Caco-2 (cell line): ENCODE measurements around the gene CCL18. TPM values are rescaled to one million over a fixed set of nuclear protein-coding genes. Genes with fewer than 3 reads are reported as not detected.
"Not testable (repeated sequence)": the region's sequence is repeated elsewhere in the genome, so short reads cannot be mapped to it uniquely, and the experiment has no call there.

Experiments used
- BruUV-seq: library from RNA; stranded (reverse); fragments of 400-500 nt; replicated peaks from 2 replicates; lab custom pipeline; 2021; lab: Mats Ljungman, UMichigan
- CTCF ChIA-PET: fragments of 300-600 bp; sonication (Branson Sonifier 250); formaldehyde crosslinking; loops from one replicate; lab custom pipeline; 2022; ENCODE audit warnings: antibody characterized with exemption; lab: Charles Lee
- POLR2A ChIA-PET: fragments of 300-600 bp; sonication (Branson Sonifier 250); formaldehyde crosslinking; loops from one replicate; lab custom pipeline; 2022; ENCODE audit warnings: antibody characterized with exemption; lab: Charles Lee
- DNase-seq, 2 experiments: peaks; one replicate each; pipeline versions ENCODE4 v3.0.0 to v3.0.0-alpha.2; 2020 to 2022
- H3K27me3 ChIP-seq: replicated peaks from 2 replicates; pipeline ENCODE4 v1.6.0; 2011; ENCODE audit warnings: low read length; ENCODE audit not compliant: control insufficient read depth, insufficient read depth
- H3K36me3 ChIP-seq: 2 replicates; pipeline ENCODE4 v1.5.1; 2011; ENCODE audit warnings: low read length; ENCODE audit not compliant: control insufficient read depth, insufficient read depth
- H3K4me1 ChIP-seq: fragments of 250-450 bp; sonication (Bioruptor Pico); 2 replicates; pipeline ENCODE4 v1.5.1; 2020; ENCODE audit warnings: mild to moderate bottlenecking
- H3K4me3 ChIP-seq: 2 replicates; pipeline ENCODE4 v1.5.1; 2011; ENCODE audit warnings: low read depth, mild to moderate bottlenecking, control low read depth, low read length
- H3K9me3 ChIP-seq: fragments of 250-450 bp; sonication (Bioruptor Pico); 2 replicates; pipeline ENCODE4 v1.5.1; 2020; ENCODE audit warnings: mild to moderate bottlenecking, moderate library complexity
- H3K27ac Mint-ChIP-seq: one replicate; pipeline ENCODE4 v1.8.0; 2022; ENCODE audit warnings: mixed read lengths; ENCODE audit not compliant: unreplicated experiment
- H3K27me3 Mint-ChIP-seq: one replicate; pipeline ENCODE4 v1.8.0; 2022; ENCODE audit warnings: mixed read lengths; ENCODE audit not compliant: insufficient read depth, unreplicated experiment
- H3K36me3 Mint-ChIP-seq: one replicate; pipeline ENCODE4 v1.8.0; 2022; ENCODE audit warnings: mild to moderate bottlenecking, mixed read lengths; ENCODE audit not compliant: insufficient read depth, unreplicated experiment
- H3K4me1 Mint-ChIP-seq: one replicate; pipeline ENCODE4 v1.8.0; 2022; ENCODE audit warnings: low read depth, mixed read lengths; ENCODE audit not compliant: unreplicated experiment
- H3K4me3 Mint-ChIP-seq: one replicate; pipeline ENCODE4 v1.8.0; 2022; ENCODE audit warnings: mild to moderate bottlenecking, moderate library complexity, mixed read lengths; ENCODE audit not compliant: unreplicated experiment
- H3K9me3 Mint-ChIP-seq: one replicate; pipeline ENCODE4 v1.8.0; 2022; ENCODE audit warnings: mixed read lengths; ENCODE audit not compliant: unreplicated experiment
- intact Hi-C: fragments of 100-400 bp; cut with micrococcal nuclease; formaldehyde crosslinking; loops from one replicate; pipeline ENCODE4 v1.10.0; 2022; ENCODE audit not compliant: unreplicated experiment
- total RNA-seq: library from RNA; stranded (reverse); gene quantifications from 2 replicates; pipeline ENCODE4 v1.2.3, GENCODE V29; 2022
- TF ChIP-seq, protein P1 (sequence below), 2 experiments: fragments of 200-600 bp in 1 of 2; IDR thresholded peaks; 1 replicate in 1 of 2; 2 replicates in 1 of 2; pipeline versions ENCODE4 v1.5.1 to v1.8.0; 2011 to 2022; ENCODE audit warnings: antibody characterized with exemption in 1 of 2, control low read depth in 1 of 2, inconsistent platforms in 1 of 2, low read depth in 1 of 2, low read length in 1 of 2, mild to moderate bottlenecking in 1 of 2, moderate library complexity in 1 of 2; ENCODE audit not compliant: insufficient read depth in 1 of 2, severe bottlenecking in 1 of 2, unreplicated experiment in 1 of 2

The CCL18 gene
- total RNA-seq, 1 experiment from 2014 or later, result not detected

DNA sequence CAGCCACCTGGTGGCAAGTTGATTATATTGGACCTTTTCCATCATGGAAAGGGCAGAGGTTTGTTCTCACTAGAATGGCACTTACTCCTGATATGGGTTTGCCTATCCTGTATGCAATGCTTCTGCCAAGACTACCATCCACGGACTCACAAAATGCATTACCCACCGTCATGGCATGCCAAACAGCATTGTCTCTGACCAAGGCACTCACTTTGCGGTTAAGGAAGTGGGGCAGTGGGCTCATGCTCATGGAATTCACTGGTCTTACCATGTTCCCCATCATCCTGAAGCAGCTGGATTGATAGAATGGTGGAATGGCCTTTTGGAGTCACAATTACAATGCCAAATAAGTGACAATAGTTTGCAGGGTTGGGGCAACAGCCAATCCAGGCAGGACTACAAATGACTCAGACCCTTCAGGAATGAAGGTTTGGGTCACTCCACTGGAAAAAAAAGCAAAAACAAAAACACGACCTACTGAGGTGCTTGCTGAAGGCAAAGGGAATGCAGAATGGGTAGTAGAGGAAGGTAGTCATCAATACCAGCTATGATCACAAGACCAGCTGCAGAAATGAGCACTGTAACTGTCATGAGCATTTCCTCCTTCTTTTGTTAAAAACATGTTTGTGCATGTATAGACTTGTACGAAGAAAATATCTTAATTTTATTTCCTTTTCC, 51.0 kb downstream of the CCL18 start:
- H3K9me3 ChIP-seq, CTCF ChIA-PET, H3K27me3 ChIP-seq, H3K36me3 Mint-ChIP-seq, H3K4me1 ChIP-seq, intact Hi-C loops, H3K4me1 Mint-ChIP-seq, H3K4me3 ChIP-seq, BruUV-seq, H3K4me3 Mint-ChIP-seq, H3K36me3 ChIP-seq, POLR2A ChIA-PET, H3K27me3 Mint-ChIP-seq, H3K27ac Mint-ChIP-seq, H3K9me3 Mint-ChIP-seq, DNase-seq: not testable (repeated sequence)

DNA sequence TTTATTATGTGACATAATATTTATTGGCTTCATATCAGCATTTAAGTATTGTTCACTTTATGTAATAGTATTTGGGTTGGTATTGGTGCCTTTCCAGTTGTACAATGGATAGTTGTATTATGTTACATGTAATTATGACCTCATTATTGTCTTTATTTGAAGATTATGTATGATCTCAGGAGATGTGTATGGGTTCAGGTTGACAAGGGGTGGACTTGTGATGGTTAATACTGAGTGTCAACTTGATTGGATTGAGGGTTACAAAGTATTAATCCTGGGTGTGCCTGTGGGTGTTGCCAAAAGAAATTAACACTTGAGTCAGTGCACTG, 51.5 kb downstream of the CCL18 start:
- H3K4me3 ChIP-seq, H3K27ac Mint-ChIP-seq, intact Hi-C loops, H3K36me3 Mint-ChIP-seq, H3K9me3 Mint-ChIP-seq, H3K4me1 ChIP-seq, H3K4me3 Mint-ChIP-seq, H3K9me3 ChIP-seq, H3K4me1 Mint-ChIP-seq, CTCF ChIA-PET, H3K27me3 Mint-ChIP-seq, H3K27me3 ChIP-seq, DNase-seq, POLR2A ChIA-PET, BruUV-seq, H3K36me3 ChIP-seq: not testable (repeated sequence)

DNA sequence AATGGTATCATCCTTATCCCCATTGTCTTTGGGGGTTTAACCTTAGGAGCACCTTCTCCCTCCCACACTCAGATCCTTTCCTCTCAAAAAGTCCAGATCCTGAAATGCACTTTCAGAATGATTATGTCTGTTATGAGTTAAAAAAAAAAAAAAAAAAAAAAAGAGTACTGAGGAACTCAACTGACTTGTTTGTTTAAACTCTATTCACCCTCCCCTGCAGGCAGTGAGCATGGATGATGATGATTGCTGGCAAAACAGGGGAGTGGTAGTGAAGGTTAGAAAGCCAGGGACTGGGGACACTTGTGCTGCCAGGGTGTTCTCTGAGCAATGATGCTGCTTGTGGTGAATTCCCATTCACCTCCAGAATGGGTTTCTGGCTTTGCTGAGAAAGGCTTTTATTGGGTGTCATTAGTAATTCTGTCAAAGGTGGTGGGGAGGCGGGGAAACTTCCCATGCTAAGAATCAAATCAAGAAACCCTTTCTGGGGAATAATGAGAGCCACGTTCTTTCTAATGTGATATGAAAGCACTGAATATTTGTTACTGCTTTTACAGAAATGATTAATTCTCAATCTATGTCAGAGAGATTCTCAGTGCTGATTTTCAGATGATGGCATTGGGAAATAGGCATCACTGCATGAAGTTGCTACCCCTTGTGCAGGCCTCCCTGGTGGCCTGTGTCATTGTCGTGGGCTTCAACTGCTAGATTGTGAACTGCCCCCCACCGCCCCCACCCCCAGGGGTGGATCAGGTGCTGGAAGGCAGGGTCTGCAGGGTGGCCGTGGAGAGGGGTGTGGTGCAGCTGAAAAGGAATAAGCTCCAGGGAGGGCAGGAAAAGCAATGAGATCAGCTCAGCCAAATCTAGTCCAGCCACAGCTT, 53.7 kb downstream of the CCL18 start:
- no TSS peak for BruUV-seq
- CTCF ChIA-PET, result no interaction called here
- no peak overlapping the region for H3K4me3 Mint-ChIP-seq

More for the DNA sequence above, 53.7 kb downstream of the CCL18 start:
- intact Hi-C loops, result no loop called here
- TF ChIP-seq, protein P1, sequence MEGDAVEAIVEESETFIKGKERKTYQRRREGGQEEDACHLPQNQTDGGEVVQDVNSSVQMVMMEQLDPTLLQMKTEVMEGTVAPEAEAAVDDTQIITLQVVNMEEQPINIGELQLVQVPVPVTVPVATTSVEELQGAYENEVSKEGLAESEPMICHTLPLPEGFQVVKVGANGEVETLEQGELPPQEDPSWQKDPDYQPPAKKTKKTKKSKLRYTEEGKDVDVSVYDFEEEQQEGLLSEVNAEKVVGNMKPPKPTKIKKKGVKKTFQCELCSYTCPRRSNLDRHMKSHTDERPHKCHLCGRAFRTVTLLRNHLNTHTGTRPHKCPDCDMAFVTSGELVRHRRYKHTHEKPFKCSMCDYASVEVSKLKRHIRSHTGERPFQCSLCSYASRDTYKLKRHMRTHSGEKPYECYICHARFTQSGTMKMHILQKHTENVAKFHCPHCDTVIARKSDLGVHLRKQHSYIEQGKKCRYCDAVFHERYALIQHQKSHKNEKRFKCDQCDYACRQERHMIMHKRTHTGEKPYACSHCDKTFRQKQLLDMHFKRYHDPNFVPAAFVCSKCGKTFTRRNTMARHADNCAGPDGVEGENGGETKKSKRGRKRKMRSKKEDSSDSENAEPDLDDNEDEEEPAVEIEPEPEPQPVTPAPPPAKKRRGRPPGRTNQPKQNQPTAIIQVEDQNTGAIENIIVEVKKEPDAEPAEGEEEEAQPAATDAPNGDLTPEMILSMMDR (IDR thresholded peaks at IDR 0.05; ENCODE audit: insufficient read depth in 1 of 2, low read depth in 1 of 2, low read length in 1 of 2, severe bottlenecking in 1 of 2, unreplicated experiment in 1 of 2), result no peak
- Histone ChIP-seq H3K4me1 (no peaks in the 10 kb centered on the region), H3K36me3 (no peaks in the 10 kb centered on the region), H3K9me3 (no peaks in the 10 kb centered on the region), H3K4me3 (no peak overlapping the region), H3K27me3 (no peaks in the 10 kb centered on the region; the same call in 1 of the 2 replicates)
- Mint-ChIP-seq H3K36me3 (peaks cover 4% of the 10 kb centered on the region), H3K27ac (no peak overlapping the region), H3K9me3 (no peaks in the 10 kb centered on the region), H3K4me1 (no peaks in the 10 kb centered on the region), H3K27me3 (peaks cover 3% of the 10 kb centered on the region)
- POLR2A ChIA-PET, result no interaction called here
- DNase-seq, result no peak
